IMR-90 (cell line): ENCODE data around the gene SLC9B2.

Source experiments
- CEBPB ChIP-seq: IDR thresholded peaks from 2 replicates; pipeline ENCODE4 v1.6.1; 2012; ENCODE audit warnings: low read depth, low read length, improper control_type of control experiment
- CHD1 ChIP-seq: IDR thresholded peaks from 2 replicates; pipeline ENCODE4 v1.6.1; 2012; ENCODE audit warnings: low read depth, low read length, improper control_type of control experiment
- FOS ChIP-seq: fragments of 150-350 bp; IDR thresholded peaks from 2 replicates; pipeline ENCODE4 v1.6.1; 2016; ENCODE audit warnings: low read depth, low read length
- MAFK ChIP-seq: IDR thresholded peaks from 2 replicates; pipeline ENCODE4 v1.6.1; 2012; ENCODE audit warnings: low read depth, low read length, improper control_type of control experiment
- MAZ ChIP-seq: IDR thresholded peaks from 2 replicates; pipeline ENCODE4 v1.6.1; 2012; ENCODE audit warnings: low read depth, mild to moderate bottlenecking, low read length, improper control_type of control experiment, moderate library complexity, borderline replicate concordance
- MXI1 ChIP-seq: IDR thresholded peaks from 2 replicates; pipeline ENCODE4 v1.6.1; 2012; ENCODE audit warnings: low read depth, mild to moderate bottlenecking, low read length, moderate library complexity, borderline replicate concordance
- POLR2A ChIP-seq: IDR thresholded peaks from 2 replicates; pipeline ENCODE4 v1.6.1; 2012; ENCODE audit warnings: mild to moderate bottlenecking, low read depth, low read length
- RAD21 ChIP-seq: IDR thresholded peaks from 2 replicates; pipeline ENCODE4 v1.6.1; 2012; ENCODE audit warnings: low read length, improper control_type of control experiment
- RCOR1 ChIP-seq: IDR thresholded peaks from 2 replicates; pipeline ENCODE4 v1.6.1; 2012; ENCODE audit warnings: mild to moderate bottlenecking, low read length, improper control_type of control experiment; ENCODE audit not compliant: insufficient replicate concordance
- SMC3 ChIP-seq: fragments of 150-350 bp; IDR thresholded peaks from 2 replicates; pipeline ENCODE4 v1.6.1; 2016; ENCODE audit warnings: low read depth, mild to moderate bottlenecking, antibody characterized with exemption, low read length, moderate library complexity
- TF ChIP-seq, protein P1 (sequence below): conservative IDR thresholded peaks from 2 replicates; pipeline ENCODE4 v1.5.1; 2012; ENCODE audit warnings: mild to moderate bottlenecking, low read depth, low read length, improper control_type of control experiment
- TF ChIP-seq, protein P2 (sequence below): fragments of 150-350 bp; IDR thresholded peaks from 2 replicates; pipeline ENCODE4 v1.6.1; 2017; ENCODE audit warnings: mild to moderate bottlenecking, antibody characterized with exemption, low read length, low read depth
- TF ChIP-seq, protein P3 (sequence below): fragments of 150-350 bp; IDR thresholded peaks from 2 replicates; pipeline ENCODE4 v1.6.1; 2016; ENCODE audit warnings: low read depth, mild to moderate bottlenecking, low read length, moderate library complexity, borderline replicate concordance

DNA sequence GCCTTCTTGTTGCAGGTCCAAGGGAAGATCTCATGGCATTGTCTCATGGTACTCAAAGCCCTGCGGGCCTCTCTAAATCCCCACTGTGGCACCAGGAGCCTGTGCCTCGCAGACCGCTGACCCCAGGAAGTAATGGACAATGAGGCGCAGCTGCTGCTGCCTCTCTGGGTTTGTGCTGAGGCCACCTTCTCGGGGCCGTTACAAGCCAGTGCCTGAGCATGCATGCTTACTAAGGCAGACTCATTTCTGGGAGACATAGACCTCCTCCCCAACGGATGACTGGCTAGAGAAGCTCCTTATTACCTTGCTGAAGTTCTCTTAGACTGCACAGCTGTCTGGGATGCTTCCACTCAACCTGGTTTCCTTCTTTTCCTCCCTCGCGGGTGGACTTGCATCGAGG is 21.8 kb upstream of the SLC9B2 start:
- TF ChIP-seq, protein P1, sequence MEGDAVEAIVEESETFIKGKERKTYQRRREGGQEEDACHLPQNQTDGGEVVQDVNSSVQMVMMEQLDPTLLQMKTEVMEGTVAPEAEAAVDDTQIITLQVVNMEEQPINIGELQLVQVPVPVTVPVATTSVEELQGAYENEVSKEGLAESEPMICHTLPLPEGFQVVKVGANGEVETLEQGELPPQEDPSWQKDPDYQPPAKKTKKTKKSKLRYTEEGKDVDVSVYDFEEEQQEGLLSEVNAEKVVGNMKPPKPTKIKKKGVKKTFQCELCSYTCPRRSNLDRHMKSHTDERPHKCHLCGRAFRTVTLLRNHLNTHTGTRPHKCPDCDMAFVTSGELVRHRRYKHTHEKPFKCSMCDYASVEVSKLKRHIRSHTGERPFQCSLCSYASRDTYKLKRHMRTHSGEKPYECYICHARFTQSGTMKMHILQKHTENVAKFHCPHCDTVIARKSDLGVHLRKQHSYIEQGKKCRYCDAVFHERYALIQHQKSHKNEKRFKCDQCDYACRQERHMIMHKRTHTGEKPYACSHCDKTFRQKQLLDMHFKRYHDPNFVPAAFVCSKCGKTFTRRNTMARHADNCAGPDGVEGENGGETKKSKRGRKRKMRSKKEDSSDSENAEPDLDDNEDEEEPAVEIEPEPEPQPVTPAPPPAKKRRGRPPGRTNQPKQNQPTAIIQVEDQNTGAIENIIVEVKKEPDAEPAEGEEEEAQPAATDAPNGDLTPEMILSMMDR, result no peak
- TF ChIP-seq SMC3, result no peak
- TF ChIP-seq POLR2A, result no peak
- TF ChIP-seq, protein P2, sequence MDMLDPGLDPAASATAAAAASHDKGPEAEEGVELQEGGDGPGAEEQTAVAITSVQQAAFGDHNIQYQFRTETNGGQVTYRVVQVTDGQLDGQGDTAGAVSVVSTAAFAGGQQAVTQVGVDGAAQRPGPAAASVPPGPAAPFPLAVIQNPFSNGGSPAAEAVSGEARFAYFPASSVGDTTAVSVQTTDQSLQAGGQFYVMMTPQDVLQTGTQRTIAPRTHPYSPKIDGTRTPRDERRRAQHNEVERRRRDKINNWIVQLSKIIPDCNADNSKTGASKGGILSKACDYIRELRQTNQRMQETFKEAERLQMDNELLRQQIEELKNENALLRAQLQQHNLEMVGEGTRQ, result no peak
- TF ChIP-seq CHD1, result no peak
- TF ChIP-seq MAFK, result no peak
- no peak for TF ChIP-seq RCOR1
- TF ChIP-seq, protein P3, sequence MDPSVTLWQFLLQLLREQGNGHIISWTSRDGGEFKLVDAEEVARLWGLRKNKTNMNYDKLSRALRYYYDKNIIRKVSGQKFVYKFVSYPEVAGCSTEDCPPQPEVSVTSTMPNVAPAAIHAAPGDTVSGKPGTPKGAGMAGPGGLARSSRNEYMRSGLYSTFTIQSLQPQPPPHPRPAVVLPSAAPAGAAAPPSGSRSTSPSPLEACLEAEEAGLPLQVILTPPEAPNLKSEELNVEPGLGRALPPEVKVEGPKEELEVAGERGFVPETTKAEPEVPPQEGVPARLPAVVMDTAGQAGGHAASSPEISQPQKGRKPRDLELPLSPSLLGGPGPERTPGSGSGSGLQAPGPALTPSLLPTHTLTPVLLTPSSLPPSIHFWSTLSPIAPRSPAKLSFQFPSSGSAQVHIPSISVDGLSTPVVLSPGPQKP, result no peak
- no peak for TF ChIP-seq RAD21
- no peak for TF ChIP-seq FOS
- no peak for TF ChIP-seq CEBPB
- TF ChIP-seq MXI1, result no peak
- TF ChIP-seq MAZ, result no peak
